ENCODE data around the gene CHPF.
A peak's percentile ranks its signal among the peaks of the same experiment; 100 is the strongest.

The CHPF gene

GRCh38 chr2:219581346-219581745, 37.7 kb upstream of the CHPF start:
- Histone ChIP-seq H3K4me1 (peaks cover 5% of the 10 kb centered on the region), H3K27ac (no peak overlapping the region), H3K36me3 (ENCODE audit: control insufficient read depth, insufficient read depth, low read length) (no peaks in the 10 kb centered on the region), H3K4me3 (ENCODE audit: low read depth, low read length) (no peak overlapping the region), H3K79me2 (no peaks in the 10 kb centered on the region), H2AFZ (no peak overlapping the region), H3K9me3 (ENCODE audit: control insufficient read depth, low read length) (no peaks in the 10 kb centered on the region), H3K27me3 (ENCODE audit: control insufficient read depth, insufficient read depth, low read length) (no peaks in the 10 kb centered on the region), H3K9ac (no peak overlapping the region), H3K4me2 (ENCODE audit: low read length) (no peak overlapping the region)
- TF ChIP-seq, protein P1, sequence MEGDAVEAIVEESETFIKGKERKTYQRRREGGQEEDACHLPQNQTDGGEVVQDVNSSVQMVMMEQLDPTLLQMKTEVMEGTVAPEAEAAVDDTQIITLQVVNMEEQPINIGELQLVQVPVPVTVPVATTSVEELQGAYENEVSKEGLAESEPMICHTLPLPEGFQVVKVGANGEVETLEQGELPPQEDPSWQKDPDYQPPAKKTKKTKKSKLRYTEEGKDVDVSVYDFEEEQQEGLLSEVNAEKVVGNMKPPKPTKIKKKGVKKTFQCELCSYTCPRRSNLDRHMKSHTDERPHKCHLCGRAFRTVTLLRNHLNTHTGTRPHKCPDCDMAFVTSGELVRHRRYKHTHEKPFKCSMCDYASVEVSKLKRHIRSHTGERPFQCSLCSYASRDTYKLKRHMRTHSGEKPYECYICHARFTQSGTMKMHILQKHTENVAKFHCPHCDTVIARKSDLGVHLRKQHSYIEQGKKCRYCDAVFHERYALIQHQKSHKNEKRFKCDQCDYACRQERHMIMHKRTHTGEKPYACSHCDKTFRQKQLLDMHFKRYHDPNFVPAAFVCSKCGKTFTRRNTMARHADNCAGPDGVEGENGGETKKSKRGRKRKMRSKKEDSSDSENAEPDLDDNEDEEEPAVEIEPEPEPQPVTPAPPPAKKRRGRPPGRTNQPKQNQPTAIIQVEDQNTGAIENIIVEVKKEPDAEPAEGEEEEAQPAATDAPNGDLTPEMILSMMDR (IDR thresholded peaks at IDR 0.05), result no peak

DNA sequence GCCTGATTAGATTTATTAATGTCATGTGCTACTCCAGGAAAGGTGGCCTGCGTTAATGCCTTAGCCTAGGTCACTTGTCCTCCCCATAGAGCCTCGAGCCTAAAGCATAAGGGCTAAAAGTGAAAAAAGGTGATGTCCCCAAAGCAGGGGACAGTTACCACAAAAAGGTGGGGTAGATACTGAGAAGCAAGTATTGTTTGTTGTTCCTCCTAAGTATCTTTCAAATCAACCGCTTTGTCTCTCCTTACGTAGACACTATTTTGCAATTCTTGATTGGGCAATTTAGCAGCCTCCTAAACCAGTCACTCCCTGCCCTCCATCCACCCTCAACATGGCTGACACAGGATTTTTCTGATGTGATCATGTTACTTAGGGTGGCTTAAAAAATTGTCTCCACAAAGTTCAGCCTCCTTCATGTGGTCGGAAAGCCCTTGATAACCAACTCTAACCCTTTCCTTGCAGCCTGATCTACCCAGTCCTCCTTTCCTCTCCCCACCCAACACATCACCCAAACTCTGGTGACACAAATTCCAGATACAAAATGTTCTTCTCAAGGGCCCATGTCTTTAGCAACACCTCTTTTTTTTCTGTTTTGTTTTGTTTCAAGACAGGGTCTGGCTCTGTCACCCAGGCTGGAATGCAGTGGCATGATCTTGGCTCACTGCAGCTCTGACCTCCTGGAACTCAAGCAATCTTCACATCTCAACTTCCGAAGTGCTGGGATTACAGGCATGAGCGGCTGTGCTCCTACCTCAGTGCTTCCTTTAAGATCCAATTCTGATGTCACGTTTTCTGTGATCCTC, 35.4 kb upstream of the CHPF start:
- Histone ChIP-seq H3K9ac (no peak overlapping the region), H3K4me2 (ENCODE audit: low read length) (no peak overlapping the region), H3K27me3 (ENCODE audit: control insufficient read depth, insufficient read depth, low read length) (no peaks in the 10 kb centered on the region), H2AFZ (peak overlapping the region; percentile 79), H3K4me1 (peaks cover 5% of the 10 kb centered on the region), H3K36me3 (ENCODE audit: control insufficient read depth, insufficient read depth, low read length) (no peaks in the 10 kb centered on the region), H3K9me3 (ENCODE audit: control insufficient read depth, low read length) (no peaks in the 10 kb centered on the region), H3K27ac (peak overlapping the region; percentile 37), H3K4me3 (ENCODE audit: low read depth, low read length) (no peak overlapping the region), H3K79me2 (no peaks in the 10 kb centered on the region)
- TF ChIP-seq, protein P1 (IDR thresholded peaks at IDR 0.05), result no peak

DNA sequence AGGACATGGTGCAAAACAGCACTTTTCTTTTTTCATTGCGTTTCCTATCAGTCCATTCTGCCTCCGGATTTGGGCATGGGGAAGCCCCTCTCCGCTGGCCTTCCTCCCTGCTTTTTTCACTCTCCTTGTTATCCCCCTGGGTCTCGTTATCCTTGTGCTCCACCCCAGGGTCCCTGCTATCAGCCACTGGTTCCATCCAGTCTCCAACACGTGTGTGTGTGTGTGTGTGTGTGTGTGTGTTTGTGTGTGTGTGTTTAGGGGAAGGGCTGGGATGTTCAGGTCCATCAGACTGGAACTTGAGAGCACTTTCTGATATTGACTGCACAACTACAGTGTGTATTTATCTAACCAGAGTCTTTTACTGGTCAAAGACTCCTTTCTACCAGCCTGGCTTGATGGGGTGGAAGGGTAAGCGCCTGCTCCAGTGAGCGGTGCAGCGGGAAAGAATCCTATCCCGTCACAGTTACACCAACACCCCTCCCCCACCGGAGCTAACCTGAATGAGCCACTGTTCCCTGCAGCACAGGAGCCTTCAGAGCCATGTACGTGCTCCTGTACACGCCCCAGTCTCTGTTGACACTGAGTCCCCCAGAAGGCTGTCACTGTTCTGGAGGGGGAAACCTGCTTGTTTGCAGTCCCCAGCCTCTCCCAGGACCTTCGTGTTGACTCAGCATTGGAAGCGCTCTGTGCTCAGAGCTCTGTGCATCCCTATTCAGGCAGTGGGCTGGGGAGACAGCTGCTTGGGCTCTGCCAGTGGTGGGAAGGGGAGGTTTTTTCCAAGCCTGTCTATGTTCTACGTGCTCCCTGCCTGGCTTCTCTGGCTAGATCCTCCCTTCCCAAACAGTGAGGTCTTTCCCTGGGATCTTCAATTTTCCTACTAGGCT, 33.1 kb upstream of the CHPF start:
- H3K27me3 ChIP-seq (ENCODE audit: control insufficient read depth, insufficient read depth, low read length), result no peaks in the 10 kb centered on the region
- H3K9ac ChIP-seq, result no peak overlapping the region
- no peaks in the 10 kb centered on the region for H3K9me3 ChIP-seq (ENCODE audit: control insufficient read depth, low read length)
- H2AFZ ChIP-seq, result no peak overlapping the region
- no peak overlapping the region for H3K4me3 ChIP-seq (ENCODE audit: low read depth, low read length)
- TF ChIP-seq, protein P1 (IDR thresholded peaks at IDR 0.05), result no peak
- H3K36me3 ChIP-seq (ENCODE audit: control insufficient read depth, insufficient read depth, low read length), result no peaks in the 10 kb centered on the region
- H3K27ac ChIP-seq, result no peak overlapping the region
- no peak overlapping the region for H3K4me2 ChIP-seq (ENCODE audit: low read length)
- H3K4me1 ChIP-seq, result peaks cover 5% of the 10 kb centered on the region
- no peaks in the 10 kb centered on the region for H3K79me2 ChIP-seq

DNA sequence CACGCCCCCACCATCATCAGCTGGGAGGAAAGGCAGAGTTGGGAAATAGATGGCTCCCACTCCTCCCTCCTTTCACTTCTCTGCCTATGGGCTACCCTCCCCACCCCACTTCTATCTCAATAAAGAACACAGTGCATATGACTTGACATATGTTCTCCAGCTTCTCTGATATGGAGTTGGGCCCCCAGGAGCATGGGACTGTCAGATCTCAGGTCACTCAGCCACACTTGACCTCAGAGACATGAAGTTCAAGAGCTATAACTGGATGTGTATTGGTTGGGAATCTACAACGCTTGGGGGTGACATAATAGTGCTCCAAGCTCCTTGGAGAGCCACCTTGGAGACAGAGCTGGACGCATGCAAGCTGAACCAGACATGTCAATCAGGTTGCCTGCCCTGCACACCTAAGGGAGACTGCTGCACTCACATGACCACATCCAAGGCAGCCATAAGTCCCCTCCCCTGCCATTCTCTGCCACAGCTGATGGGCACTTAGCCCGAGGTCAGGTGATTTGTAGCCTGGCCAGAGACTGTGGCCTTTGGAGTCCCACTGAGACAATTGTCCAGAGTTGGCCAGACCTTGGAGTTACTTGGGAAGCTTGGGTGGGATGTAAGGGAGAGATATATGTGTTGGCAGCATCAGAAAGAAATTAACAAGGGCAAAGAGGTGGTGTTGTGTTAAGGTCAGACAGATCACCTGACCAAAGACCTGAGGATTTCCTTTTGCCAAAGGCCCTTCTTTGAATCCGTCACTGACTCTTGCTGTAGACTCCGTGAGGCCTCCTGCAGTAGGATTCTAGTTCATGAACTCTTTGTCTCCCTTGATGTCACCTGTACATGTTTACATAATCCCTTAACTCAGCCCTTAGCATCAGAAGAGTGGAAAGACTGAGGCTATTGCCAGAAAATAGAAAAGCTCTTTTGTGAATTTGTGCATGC, 32.2 kb upstream of the CHPF start:
- H3K4me1 ChIP-seq, result peaks cover 5% of the 10 kb centered on the region
- no peaks in the 10 kb centered on the region for H3K27me3 ChIP-seq (ENCODE audit: control insufficient read depth, insufficient read depth, low read length)
- H3K4me3 ChIP-seq (ENCODE audit: low read depth, low read length), result no peak overlapping the region
- no peak overlapping the region for H3K4me2 ChIP-seq (ENCODE audit: low read length)
- TF ChIP-seq, protein P1 (IDR thresholded peaks at IDR 0.05), result no peak
- no peak overlapping the region for H3K27ac ChIP-seq
- H3K9me3 ChIP-seq (ENCODE audit: control insufficient read depth, low read length), result no peaks in the 10 kb centered on the region
- no peaks in the 10 kb centered on the region for H3K79me2 ChIP-seq
- no peaks in the 10 kb centered on the region for H3K36me3 ChIP-seq (ENCODE audit: control insufficient read depth, insufficient read depth, low read length)
- no peak overlapping the region for H3K9ac ChIP-seq
- no peak overlapping the region for H2AFZ ChIP-seq
